NK-92 (cell line): ENCODE measurements around the gene FAU.
"Not testable (repeated sequence)": the region's sequence is repeated elsewhere in the genome, so short reads cannot be mapped to it uniquely, and the experiment has no call there.

Experiments used
- DNase-seq: peaks from one replicate; lab custom pipeline; 2025; ENCODE audit not compliant: unreplicated experiment; lab: John Stamatoyannopoulos, UW

FAU gene

DNA sequence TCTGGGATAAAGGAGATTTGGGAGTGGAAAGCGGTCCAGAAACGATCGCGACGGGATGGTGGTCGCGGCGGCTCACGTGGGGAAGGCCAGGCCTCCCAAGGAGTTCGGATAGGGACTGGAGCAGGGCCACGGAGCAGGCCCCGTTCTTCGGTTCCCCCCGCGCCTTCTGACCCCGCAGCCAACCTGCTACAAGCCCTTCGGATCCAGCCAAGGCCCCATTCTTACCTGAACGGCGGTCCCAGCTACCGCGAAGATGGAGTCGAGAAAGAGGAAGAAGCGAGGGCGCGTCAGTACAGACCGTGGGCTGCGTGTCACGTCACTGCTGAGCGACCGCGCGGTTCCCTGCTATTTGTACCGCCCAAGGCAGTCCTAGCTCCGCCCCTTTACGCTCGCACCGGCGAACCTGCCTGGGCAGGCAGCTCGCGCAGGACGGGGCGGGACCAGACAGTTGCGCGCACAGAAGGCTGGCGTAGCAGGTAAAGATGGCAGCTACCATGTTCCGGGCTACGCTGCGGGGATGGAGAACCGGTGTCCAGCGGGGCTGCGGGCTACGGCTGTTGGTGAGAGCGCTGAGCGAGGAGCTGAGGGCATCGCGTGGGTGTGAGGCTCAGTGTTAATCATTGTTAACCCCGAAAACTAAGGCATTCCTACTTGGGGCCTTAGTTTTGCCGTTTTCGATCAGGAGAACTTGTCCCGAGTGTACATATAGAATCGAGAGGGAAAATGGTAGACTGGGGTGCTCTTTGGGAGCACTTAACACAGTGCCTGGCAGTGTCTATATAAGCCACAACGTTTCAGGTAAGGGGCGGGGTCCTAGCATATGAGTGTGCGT lies at the start of gene FAU, which contains the start of gene MRPL49:
FAU (minus strand) TSS at position 270 of the 832 bp plus-strand sequence. CDS start 321 bp downstream, outside the sequence.
MRPL49 (plus strand) TSS at position 457 of the 832 bp plus-strand sequence; CDS start at position 483, 26 bp downstream.
- peak; percentile 89 for DNase-seq

DNA sequence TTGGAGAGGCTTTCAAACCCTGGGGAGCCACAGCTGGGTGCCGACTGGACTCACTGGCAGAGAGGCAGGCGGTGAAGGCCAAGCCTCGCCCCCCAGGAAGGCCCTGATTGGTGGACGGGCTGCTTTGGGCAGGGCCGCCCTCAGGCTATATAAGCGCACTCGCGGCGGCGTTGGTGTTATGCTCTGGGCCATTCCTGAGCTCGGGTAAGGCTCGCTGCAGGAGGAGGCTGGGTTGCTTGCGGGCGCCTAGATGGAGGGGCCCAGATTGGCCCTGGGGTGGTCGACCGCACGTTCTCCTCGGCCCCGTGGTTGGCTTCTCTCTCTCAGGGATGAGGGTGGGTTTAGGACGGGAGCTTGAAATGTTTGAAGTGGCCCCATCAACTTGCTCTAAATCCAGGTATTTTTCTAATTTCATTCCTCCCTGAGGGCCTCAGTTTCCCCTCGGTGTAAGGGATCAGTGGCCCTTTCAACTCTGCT lies 48.2 kb upstream of the FAU start, which contains the start of gene SPDYC:
SPDYC (plus strand) TSS at position 176 of the 477 bp plus-strand sequence. CDS start 1,125 bp downstream, outside the sequence.
- DNase-seq, result no peak

DNA sequence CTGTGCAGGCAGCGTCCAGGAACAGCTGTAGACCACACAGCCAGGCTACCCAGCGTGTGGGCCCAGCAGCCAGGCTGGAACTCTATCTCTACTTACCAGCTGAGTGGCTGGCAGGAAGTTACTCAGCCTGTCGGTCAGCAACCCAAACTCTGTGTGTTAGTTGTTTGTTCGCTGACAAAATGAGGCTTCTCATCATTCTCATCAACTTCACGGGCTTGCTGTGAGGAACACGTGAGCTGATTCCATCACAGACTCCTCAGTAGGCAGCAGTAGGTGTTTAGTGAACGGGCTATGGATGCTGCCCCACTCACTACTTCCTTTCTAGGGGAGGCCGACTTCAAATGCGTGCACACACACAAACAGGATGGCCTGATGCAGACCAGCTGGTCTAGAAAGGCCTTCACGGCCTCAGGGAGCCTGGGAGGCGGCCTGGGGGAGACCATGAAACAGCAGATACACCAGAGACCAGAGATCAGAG lies 47.3 kb upstream of the FAU start:
- no peak for DNase-seq

DNA sequence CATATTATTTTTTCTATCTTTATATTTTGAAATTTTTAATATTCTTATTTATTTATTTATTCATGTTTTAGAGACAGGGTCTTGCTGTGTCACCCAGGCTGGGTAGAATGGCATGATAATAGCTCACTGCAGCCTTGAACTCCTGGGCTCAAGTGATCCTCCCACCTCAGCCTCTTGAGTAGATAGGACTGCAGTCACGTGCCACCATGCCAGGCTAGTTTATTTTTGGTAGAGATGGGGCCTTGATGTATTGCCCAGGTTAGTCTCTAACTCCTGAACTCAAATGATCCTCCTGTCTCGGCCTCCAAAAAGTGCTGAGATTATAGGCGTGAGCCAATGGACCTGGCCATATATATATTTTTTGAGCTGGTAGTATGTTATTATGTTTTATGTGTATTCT lies 45.7 kb upstream of the FAU start:
- no peak for DNase-seq

DNA sequence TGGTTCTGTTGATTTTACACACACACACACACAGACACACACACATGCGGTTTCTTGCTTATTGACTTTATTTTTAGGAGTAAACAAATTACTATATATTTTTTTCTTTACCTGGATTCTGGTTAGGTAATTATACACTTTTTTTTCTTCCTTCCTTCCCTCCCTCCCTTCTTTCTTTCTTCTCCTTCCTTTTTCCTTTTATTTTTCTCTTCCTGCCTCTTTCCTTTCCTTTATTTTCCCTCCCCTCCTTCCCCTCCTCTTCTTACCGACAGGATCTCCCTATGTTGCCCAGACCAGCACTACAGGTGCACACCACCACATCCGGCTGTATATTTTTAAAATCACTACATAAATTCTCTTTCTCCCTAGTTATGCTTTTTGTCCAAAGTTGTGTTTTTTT lies 45.0 kb upstream of the FAU start:
- no peak for DNase-seq

DNA sequence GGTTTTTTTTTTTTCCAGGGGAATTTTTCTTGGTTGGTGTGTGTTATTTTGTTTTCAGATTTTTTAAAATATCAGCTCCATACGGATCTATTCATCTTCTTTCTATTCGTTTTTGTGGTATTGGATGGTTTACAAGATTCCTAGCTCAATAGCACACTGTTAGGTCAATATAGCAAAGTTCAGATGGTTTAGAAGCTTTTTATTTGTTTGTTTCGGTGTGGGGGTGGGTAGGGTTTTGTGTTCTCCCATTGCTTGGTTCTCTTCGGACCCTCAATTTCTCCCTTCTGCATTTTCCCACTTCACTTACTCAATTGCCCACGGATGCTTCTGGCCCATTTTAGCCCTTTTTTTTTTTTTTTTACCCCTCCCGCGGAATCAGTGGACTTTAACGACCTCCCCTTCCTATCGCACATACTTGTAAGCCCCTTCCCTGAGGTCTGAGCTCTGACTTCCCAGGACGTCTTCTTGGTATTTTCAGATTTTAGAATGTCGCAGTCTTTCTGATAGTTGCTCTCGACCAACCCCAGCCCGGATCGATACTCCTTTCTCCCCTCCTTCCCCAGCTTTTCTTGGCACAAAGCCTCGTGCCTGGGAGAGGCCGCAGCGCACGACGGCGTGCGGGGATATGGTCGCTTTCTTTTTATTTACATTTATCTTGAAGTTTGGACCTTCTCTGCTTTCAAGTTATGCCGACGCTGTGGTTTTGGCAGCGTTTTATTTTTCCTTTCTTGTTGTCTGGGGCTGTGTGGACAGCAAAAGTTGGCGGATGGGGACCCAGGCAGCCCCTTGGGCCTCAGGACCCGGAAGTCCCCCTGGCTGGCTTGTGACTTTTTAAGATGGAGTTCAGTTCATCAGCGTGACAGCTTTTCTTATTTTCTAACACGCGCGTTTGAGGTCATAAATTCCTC lies 43.7 kb upstream of the FAU start:
- no peak for DNase-seq

DNA sequence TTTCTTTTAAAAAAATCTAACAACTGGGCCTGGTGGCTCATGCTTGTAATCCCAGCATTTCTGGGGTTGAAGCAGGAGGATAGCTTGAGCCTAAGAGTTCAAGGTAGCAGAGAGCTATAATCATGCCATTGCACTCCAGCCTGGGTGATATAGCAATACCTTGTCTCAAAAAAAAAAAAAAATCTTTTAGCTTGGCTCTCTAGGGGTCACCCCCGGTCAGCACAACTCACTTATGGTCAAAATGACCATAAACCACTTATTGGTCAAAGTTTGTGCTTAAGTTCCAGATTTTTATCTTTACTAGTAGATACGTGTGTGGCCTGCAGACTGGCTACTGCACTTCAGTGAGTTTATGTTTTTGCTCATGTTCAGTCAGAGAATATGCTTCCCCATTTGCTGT lies 41.8 kb upstream of the FAU start:
- DNase-seq, result no peak

DNA sequence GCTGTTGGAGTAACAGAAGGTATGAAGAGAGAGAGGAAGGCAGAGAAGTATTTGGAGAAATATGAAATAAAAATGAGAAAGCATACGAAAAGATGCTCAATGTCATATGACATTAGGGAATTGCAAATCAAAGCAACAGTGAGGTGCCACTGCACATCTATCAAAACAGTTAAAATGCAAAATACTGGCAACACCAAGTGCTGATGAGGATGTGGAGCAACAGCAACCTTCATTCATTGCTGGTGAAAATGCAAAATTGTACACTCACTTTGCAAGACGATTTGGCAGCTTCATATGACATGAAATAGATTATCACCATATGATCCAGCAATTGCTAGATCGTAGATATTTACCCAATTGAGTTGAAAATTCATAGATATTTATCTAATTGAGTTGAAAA lies 38.7 kb upstream of the FAU start:
- no peak for DNase-seq

DNA sequence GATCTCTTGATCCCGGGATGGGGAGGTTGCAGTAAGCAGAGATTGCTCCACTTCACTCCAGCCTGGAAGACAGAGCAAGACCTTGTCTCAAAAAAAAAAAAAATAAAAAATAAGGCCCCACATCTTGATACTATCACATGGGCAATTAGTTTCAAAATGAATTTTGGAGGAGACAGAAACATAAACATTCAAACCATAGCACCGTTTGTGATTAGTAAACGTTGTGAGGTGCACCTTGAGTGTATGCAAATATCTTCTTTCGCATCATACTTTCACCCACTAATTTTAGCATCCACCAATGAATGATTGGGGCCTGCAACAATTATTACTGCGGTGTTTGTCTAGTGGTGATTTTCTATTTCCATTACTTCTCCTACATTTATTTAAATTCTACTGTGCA lies 37.1 kb upstream of the FAU start:
- DNase-seq, result no peak

DNA sequence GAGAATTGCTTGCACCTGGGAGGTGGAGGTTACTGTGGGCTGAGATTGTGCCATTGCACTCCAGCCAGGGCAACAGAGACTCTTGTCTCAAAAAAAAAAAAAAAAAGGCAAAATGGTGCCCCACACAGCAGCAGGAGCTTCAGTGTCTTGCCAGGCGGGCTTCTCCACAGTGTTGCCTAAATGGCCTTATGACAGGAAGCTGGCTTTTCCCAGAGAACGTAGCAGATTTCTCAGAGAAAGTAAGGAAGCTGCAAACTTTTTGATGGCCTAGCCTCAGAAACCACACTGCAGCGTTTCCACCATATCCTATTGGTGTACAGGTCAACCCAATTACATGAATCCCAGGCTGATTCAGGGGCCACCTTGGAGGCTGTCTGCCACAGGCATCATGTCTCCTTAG lies 35.4 kb upstream of the FAU start:
- DNase-seq, result no peak

DNA sequence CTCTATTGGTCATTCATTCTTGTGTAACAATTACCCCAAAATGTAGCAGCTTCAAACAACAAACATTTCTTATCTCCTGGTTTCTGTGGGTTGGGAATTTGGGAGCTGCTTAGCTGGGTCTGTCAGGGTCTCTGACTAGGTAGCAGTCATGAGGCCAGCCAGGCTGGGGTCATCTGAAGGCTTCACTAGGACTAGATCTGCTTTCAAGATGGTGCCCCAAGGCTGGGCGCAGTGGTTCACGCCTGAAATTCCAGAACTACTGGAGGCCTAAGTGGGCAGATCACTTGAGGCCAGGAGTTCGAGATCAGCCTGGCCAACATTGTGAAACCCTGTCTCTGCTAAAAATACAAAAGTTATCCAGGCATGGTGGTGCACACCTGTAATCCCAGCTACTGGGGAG lies 35.0 kb upstream of the FAU start:
- DNase-seq, result no peak

DNA sequence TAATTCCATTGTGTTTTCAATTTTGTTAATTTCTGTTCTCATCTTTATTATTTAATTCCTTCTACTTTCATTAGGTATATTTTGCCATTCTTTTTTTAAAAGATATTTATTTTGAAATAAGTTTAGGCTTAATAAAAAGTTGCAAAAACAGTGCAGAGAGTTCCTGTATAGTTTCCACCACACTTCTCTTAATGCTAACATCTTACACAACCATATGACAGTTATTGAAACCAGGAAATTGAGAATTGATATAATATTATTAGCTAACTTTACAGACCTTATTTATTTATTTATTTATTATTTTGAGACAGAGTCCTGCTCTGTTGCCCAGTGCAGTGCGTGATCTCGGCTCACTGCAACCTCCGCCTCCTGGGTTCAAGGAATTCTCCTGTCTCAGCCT lies 34.3 kb upstream of the FAU start:
- DNase-seq, result no peak

DNA sequence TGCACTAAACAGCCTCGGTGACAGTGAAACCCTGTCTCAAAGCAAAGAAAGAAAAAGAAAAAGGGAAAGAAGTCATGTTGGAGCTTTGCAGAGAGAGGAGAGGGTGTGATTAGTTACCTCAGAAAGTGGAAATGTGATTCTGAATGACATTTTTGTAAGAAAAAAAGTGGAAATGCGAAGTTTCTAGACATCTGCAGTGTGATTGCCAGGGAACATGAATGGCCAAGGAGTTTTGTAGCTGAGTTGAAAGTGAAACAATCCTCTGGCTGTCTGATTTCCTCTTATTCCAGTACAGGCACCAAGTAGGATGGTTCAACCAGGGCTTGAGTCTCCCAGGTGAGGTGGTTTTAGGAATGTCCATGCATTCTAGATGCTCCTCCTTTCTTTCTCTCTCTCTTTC lies 30.2 kb upstream of the FAU start:
- DNase-seq, result no peak

DNA sequence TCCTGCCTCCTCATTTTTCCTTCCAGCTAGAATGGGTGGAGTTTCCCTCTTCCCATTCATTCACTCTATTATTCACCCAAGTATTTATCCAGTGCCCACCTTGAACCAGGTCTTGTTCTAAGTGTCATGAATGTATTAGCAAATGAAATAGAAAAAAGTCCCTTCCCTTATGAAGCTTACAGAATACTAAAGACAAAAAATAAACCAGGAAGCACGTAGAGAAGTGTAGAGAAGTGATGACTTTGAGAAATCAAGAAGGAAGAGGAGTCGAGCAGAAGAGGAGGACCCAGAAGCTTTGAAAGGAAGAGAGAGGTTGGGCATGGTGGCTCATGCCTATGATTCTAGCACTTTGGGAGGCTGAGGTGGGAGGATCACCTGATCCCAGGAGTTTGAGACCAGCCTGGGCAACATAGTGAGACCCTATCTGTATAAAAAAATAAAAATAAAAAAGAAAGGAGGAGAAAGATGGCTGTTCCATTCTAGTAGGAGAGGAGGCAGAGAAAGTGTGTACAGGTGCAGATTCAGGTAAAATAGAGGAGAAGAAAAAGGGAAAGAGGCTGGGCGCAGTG lies 29.5 kb upstream of the FAU start:
- no peak for DNase-seq

DNA sequence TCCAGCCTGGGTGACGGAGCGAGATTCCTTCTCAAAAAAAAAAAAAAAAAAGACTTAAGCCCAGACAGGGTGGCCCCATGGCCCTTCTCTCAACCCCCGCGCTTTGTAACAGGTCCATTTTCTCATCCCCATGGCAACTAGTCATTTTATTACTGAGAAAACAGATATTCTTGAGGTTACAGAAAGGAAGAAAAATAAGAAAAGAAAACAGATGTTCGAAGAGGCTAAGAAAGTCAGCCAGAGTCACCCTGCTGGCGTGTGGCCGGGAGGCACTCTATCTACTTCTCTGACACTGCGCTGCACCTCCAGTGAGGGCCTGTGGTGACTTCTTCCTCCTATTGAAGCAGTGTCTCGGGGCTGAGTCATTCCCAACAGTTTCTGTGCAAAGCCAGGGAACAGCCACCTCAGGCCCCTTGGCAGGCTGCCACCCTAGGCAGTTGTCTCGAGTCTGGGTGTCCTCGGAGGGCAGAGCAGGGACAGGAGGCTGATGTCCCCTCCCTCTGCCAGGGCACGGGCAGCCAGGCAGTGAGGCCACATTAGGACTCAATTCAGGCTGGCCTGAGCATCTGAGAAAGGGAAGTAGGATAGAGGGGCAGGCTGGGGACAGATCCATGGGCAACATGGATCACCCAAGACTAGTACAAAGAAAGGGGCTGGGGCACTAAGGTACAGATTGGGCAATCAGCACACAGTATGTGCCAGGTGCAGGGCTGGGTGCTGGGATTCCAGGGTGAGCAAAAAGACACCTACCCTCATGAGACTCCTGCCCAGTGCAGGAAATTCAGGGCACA lies 28.8 kb upstream of the FAU start:
- no peak for DNase-seq

DNA sequence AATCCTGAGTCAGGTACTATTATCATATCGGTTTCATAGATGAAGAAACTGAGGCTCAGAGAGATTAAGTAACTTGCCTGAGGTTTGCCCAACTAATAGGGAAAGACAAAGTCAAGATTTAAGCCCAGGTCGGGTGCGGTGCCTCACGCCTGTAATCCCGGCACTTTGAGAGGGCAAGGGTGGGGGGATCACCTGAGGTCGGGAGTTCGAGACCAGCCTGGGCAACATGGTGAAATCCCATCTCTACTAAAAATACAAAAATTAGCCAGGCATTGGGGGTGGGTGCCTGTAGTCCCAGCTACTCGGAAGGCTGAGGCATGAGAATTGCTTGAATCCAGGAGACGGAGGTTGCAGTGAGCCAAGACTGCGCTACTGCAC lies 28.2 kb upstream of the FAU start:
- not testable (repeated sequence) for DNase-seq

DNA sequence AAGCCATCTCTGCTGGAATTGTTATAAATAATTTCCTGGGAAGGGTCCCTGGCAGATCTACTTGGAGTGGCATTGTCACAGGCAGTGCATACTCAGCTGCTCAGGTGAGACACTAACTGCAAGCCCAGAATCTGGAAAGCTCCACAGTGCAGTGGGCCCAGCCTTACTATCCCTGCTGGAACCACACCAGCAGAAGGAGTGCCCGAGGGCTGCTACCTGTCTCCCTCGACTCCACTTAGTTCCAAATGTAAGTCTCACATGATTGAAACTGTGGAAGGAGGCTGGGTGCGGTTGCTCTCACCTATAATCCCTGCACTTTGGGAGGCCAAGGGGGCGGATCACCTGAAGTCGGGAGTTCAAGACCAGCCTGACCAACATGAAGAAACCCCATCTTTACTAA lies 26.7 kb upstream of the FAU start:
- DNase-seq, result no peak

DNA sequence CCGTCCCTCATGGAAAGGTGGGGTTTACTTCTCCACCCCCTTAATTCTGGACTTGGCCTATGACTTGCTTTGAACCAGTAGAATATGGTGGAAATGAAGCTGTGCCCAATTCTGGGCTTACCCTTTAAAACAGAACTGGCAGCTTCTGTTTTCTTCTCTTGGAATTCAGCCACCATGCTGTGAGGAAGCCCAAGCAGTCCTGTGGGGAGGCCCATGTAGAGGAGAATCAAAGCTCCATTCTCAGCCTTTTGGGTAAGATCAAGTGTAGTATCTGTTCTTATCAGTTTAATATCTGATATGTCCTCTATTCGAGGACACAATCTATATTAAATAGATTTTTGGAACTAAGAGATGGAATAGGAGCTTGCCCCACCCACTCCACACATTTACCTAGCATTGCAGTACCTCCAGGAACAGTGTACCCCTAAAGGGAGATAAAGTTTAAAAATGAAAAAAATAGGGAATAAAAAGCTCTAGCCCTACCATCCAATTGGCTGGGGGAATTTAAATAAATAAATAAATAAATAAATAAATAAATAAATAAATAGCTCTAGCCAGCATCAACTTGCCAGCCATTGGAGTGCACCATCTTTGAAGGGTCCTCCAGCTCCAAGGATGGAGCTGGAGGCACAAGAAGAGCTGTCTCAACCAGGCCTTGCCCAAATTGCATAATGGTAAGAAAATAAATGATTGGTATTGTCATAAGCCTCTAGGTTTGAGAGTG lies 25.6 kb upstream of the FAU start:
- DNase-seq, result no peak

DNA sequence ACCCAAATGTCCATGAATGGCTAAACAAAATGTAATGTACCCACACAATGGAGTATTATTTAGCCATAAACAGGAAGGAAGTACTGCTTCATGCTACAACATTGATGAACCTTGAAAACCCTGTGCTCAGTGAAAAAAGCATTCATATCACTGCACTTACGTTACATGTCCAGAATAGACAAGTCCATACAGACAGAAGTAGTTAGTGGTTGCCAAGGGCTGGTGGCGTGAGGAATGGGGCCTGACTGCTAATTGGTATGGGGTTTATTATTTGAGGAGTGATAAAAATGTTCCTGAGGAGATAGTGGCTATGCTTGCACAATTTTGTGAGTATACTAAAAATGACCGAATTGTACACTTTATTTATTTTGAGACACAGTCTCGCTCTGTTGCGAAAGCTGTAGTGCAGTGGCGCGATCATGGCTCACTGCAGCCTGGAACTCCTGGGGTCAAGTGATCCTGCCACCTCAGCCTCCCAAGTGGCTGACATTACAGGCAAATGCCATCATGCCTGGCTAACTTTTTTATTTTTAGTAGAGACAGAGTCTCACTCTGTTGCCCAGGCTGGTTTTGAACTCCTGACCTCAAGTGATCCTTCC lies 20.1 kb upstream of the FAU start:
- no peak for DNase-seq
